Peyer's patch (tissue), 4 donors: ENCODE data around the gene KL.

Experiments
- POLR2A ChIP-seq, 2 donors: fragments of 450-650 bp; IDR thresholded peaks; one replicate each; pipeline ENCODE4 v1.5.1; 2017; ENCODE audit warnings: antibody characterized with exemption in 2 of 2, mild to moderate bottlenecking in 2 of 2, moderate library complexity in 2 of 2
- TF ChIP-seq, protein P1 (sequence below), 6 experiments: fragments of 450-650 bp in 4 of 6; fragments of 200-600 bp in 2 of 6; sonication (generic) in 1 of 6; IDR thresholded peaks; one replicate each; pipeline ENCODE4 v1.5.1; 2017 to 2019; ENCODE audit warnings: antibody characterized with exemption in 6 of 6, mild to moderate bottlenecking in 3 of 6, moderate library complexity in 1 of 6

DNA sequence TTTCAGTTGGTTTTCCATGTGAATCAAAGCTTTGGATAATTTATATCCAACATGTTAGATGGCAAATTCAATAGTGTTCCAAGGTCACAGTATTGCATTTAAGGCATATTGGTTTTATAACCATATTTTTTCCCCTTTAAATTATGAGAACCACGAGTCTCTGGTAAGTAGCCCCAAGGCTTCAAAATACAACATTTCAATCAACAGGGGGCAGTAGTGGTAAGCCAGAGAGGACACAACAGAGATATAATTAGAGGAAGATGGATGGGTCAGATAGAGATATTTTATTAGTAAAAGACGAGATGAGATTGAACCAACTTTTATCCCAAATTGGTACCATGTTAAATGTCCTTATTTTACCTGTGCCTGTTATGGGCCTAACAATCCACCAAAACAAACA, 53.1 kb downstream of the KL start:
- TF ChIP-seq, protein P1, sequence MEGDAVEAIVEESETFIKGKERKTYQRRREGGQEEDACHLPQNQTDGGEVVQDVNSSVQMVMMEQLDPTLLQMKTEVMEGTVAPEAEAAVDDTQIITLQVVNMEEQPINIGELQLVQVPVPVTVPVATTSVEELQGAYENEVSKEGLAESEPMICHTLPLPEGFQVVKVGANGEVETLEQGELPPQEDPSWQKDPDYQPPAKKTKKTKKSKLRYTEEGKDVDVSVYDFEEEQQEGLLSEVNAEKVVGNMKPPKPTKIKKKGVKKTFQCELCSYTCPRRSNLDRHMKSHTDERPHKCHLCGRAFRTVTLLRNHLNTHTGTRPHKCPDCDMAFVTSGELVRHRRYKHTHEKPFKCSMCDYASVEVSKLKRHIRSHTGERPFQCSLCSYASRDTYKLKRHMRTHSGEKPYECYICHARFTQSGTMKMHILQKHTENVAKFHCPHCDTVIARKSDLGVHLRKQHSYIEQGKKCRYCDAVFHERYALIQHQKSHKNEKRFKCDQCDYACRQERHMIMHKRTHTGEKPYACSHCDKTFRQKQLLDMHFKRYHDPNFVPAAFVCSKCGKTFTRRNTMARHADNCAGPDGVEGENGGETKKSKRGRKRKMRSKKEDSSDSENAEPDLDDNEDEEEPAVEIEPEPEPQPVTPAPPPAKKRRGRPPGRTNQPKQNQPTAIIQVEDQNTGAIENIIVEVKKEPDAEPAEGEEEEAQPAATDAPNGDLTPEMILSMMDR (IDR thresholded peaks at IDR 0.05): peak in 3 of 6 experiments; percentile 22 to 42 (median 23)
- no peak for TF ChIP-seq POLR2A (IDR thresholded peaks at IDR 0.05)
